ENCODE measurements around the gene ACCS. TPM values are rescaled to one million over a fixed set of nuclear protein-coding genes. Genes with fewer than 3 reads are reported as not detected.

ACCS gene
- total and polyA plus RNA-seq, 2 of the 4 experiments (the other 2 are of a cell fraction): 1.8 to 7.3 TPM

- H3K4me1 ChIP-seq (ENCODE audit: control insufficient read depth, insufficient read depth, low read length): peaks cover 5% of the 10 kb centered on the region; the same call in 1 of the 2 replicates
- H4K5ac ChIP-seq (ENCODE audit: low read depth, low read length): no peak overlapping the region
- BruUV-seq (replicated peaks): no TSS peak
- ATAC-seq (ENCODE audit: low read depth) (no peak), DNase-seq (no peak)
- no peak overlapping the region for H2AK5ac ChIP-seq (ENCODE audit: low read depth, low read length)
- no peak overlapping the region for H2BK120ac ChIP-seq (ENCODE audit: low read depth, low read length)
- no peak overlapping the region for H4K8ac ChIP-seq (ENCODE audit: low read depth in 2 of 2, low read length in 2 of 2)
- no peak overlapping the region for H3K18ac ChIP-seq (ENCODE audit: low read depth, low read length)
- no peak overlapping the region for H2AK9ac ChIP-seq (replicated peaks; ENCODE audit: low read depth, low read length, poor library complexity)
- H3K27me3 ChIP-seq (ENCODE audit: control insufficient read depth, insufficient read depth, low read length): peaks cover 13% of the 10 kb centered on the region
- no peak overlapping the region for H2BK20ac ChIP-seq (ENCODE audit: low read depth, low read length)
- no peaks in the 10 kb centered on the region for H3K36me3 ChIP-seq (ENCODE audit: control insufficient read depth, insufficient read depth, low read length)
- peaks cover 2% of the 10 kb centered on the region; the same call in 1 of the 2 replicates for H3K9me1 ChIP-seq (ENCODE audit: insufficient read depth, low read length)
- no peak overlapping the region for H3K27ac ChIP-seq (ENCODE audit: insufficient read depth, low read length)
- H3K4me3 ChIP-seq (ENCODE audit: insufficient read depth, low read depth, low read length): no peak overlapping the region
- ChIA-PET CTCF (no interaction called here), POLR2A (ENCODE audit: unreplicated experiment) (no interaction called here)
- H3K4ac ChIP-seq (ENCODE audit: low read depth, low read length): no peak overlapping the region
- no peak for TF ChIP-seq RCOR1 (IDR thresholded peaks at IDR 0.05; ENCODE audit: insufficient replicate concordance, low read length)
- TF ChIP-seq BHLHE40 (IDR thresholded peaks at IDR 0.05; ENCODE audit: low read depth, low read length): no peak
- TF ChIP-seq SMC3 (IDR thresholded peaks at IDR 0.05; ENCODE audit: low read depth, low read length): no peak
- TF ChIP-seq MAZ (IDR thresholded peaks at IDR 0.05; ENCODE audit: borderline replicate concordance, low read depth, low read length): no peak
- no peak for TF ChIP-seq RFX5 (IDR thresholded peaks at IDR 0.05; ENCODE audit: low read depth, low read length)
- no peak for TF ChIP-seq MXI1 (IDR thresholded peaks at IDR 0.05; ENCODE audit: borderline replicate concordance, low read depth, low read length)
- TF ChIP-seq MAFK (IDR thresholded peaks at IDR 0.05; ENCODE audit: low read depth, low read length): no peak
- no peak for TF ChIP-seq USF2 (IDR thresholded peaks at IDR 0.05; ENCODE audit: low read depth, low read length)
- no peak for TF ChIP-seq RAD21 (IDR thresholded peaks at IDR 0.05; ENCODE audit: low read length)
- TF ChIP-seq POLR2A (IDR thresholded peaks at IDR 0.05; ENCODE audit: low read depth, low read length): no peak
- no peak for TF ChIP-seq FOS (IDR thresholded peaks at IDR 0.05; ENCODE audit: low read depth, low read length)
- intact Hi-C loops (cut with micrococcal nuclease): no loop called here
- no peak overlapping the region for H4K91ac ChIP-seq (ENCODE audit: insufficient read depth, low read depth, low read length)
- no peaks in the 10 kb centered on the region for H3K9me3 ChIP-seq (ENCODE audit: control insufficient read depth, insufficient read depth, low read length)
- H3K14ac ChIP-seq (replicated peaks; ENCODE audit: low read depth, low read length): no peak overlapping the region
- H2AFZ ChIP-seq (replicated peaks; ENCODE audit: low read length, poor library complexity): no peak overlapping the region
- dilution Hi-C loops (cut with HindIII; ENCODE audit: low sequenced_read_pairs, unreplicated experiment): loop anchor here (25.0 kb wide), 1 partner anchor 122 kb away; no protein-coding TSS in a partner anchor
- H3K23ac ChIP-seq (ENCODE audit: low read depth, low read length): no peak overlapping the region
- H2BK5ac ChIP-seq (ENCODE audit: low read depth, low read length, poor library complexity, severe bottlenecking): no peak overlapping the region
- in situ Hi-C loops (cut with MboI; ENCODE audit: low sequenced_read_pairs): no loop called here
- H3K4me2 ChIP-seq (ENCODE audit: low read depth, low read length): no peak overlapping the region
- H3K56ac ChIP-seq (ENCODE audit: extremely low read depth, insufficient read depth, low read length): no peak overlapping the region
- H2BK15ac ChIP-seq (ENCODE audit: low read depth, low read length): no peak overlapping the region
- no peaks in the 10 kb centered on the region; the same call in 1 of the 2 replicates for H4K20me1 ChIP-seq (ENCODE audit: insufficient read depth, low read length)
- no peaks in the 10 kb centered on the region for H3K79me1 ChIP-seq (ENCODE audit: low read depth in 1 of 2, low read length in 2 of 2)
- H3K9ac ChIP-seq (ENCODE audit: low read depth, low read length): no peak overlapping the region
Observed at GRCh38 chr11:44034639-44035038, 31.4 kb upstream of the ACCS start.

Measured in IMR-90 (cell line).